OCI-LY3 (cell line): ENCODE data around the gene TSPYL2.

Source experiments
- EZH2phosphoT487 ChIP-seq: fragments of 200-600 bp; shearing (Covaris generic); IDR thresholded peaks from 2 replicates; pipeline ENCODE4 v1.6.1; 2018; ENCODE audit warnings: antibody characterized with exemption, mixed run types, low read depth
- TF ChIP-seq, protein P1 (sequence below): fragments of 200-600, 300-600 bp; sonication (generic); IDR thresholded peaks from 2 replicates; pipeline ENCODE4 v1.5.1; 2014; ENCODE audit warnings: antibody characterized with exemption, low read length, low read depth

DNA sequence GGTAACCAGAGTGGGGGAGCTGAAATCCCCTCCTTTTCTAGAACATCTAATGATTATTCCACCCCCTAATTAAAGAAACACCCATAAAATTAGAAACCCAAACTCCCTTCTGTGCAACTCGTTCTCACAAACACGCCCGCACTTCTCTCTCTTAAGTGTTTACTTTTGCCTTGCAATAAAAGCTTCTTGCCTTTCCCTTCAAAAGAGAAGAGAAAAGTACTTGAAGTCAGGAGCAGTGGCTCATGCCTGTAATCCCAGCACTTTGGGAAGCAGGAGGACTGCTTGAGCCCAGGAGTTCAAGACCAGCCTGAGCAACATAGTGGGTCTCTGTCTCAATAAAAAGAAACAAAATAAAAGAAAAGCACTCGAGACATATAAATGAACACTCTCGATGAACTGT lies 37.2 kb upstream of the TSPYL2 start:
- TF ChIP-seq EZH2phosphoT487 = no peak
- TF ChIP-seq, protein P1, sequence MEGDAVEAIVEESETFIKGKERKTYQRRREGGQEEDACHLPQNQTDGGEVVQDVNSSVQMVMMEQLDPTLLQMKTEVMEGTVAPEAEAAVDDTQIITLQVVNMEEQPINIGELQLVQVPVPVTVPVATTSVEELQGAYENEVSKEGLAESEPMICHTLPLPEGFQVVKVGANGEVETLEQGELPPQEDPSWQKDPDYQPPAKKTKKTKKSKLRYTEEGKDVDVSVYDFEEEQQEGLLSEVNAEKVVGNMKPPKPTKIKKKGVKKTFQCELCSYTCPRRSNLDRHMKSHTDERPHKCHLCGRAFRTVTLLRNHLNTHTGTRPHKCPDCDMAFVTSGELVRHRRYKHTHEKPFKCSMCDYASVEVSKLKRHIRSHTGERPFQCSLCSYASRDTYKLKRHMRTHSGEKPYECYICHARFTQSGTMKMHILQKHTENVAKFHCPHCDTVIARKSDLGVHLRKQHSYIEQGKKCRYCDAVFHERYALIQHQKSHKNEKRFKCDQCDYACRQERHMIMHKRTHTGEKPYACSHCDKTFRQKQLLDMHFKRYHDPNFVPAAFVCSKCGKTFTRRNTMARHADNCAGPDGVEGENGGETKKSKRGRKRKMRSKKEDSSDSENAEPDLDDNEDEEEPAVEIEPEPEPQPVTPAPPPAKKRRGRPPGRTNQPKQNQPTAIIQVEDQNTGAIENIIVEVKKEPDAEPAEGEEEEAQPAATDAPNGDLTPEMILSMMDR = no peak
